Osteocyte (in vitro differentiated cells): ENCODE measurements around the gene TCF25. TPM values are rescaled to one million over a fixed set of nuclear protein-coding genes. Genes with fewer than 3 reads are reported as not detected.

Experiments used
- DNase-seq: peaks from one replicate; pipeline ENCODE4 v3.0.0; 2021; ENCODE audit warnings: mixed read lengths; ENCODE audit not compliant: unreplicated experiment; ENCODE audit errors: extremely low spot score
- H3K27ac Mint-ChIP-seq: one replicate; pipeline ENCODE4 v1.8.0; 2021; ENCODE audit warnings: mild to moderate bottlenecking, mixed read lengths; ENCODE audit not compliant: unreplicated experiment
- H3K27me3 Mint-ChIP-seq: one replicate; pipeline ENCODE4 v1.8.0; 2021; ENCODE audit warnings: mixed read lengths; ENCODE audit not compliant: unreplicated experiment
- H3K36me3 Mint-ChIP-seq: one replicate; pipeline ENCODE4 v1.8.0; 2021; ENCODE audit warnings: mixed read lengths; ENCODE audit not compliant: unreplicated experiment
- H3K4me1 Mint-ChIP-seq: one replicate; pipeline ENCODE4 v1.8.0; 2021; ENCODE audit warnings: mixed read lengths; ENCODE audit not compliant: unreplicated experiment
- H3K4me3 Mint-ChIP-seq: one replicate; pipeline ENCODE4 v1.8.0; 2021; ENCODE audit warnings: mild to moderate bottlenecking, moderate library complexity, mixed read lengths; ENCODE audit not compliant: unreplicated experiment
- H3K9me3 Mint-ChIP-seq: one replicate; pipeline ENCODE4 v1.8.0; 2021; ENCODE audit warnings: mixed read lengths; ENCODE audit not compliant: unreplicated experiment
- CTCF ChIP-seq: fragments of 200-600 bp; sonication (generic); IDR thresholded peaks from 2 replicates; pipeline ENCODE4 v1.5.0; 2021; ENCODE audit warnings: antibody characterized with exemption, mild to moderate bottlenecking, moderate library complexity
- total RNA-seq: library from RNA; stranded (reverse); gene quantifications from 2 replicates; pipeline ENCODE4 v1.2.1, GENCODE V29; 2021

The TCF25 gene
- total RNA-seq, 1 donor from 2014 or later = 251 TPM

- H3K36me3 Mint-ChIP-seq = no peaks in the 10 kb centered on the region
- H3K27ac Mint-ChIP-seq = peak within 1 kb of the TSS; percentile 74
- H3K4me1 Mint-ChIP-seq = peaks cover 45% of the 10 kb centered on the region
- no peaks in the 10 kb centered on the region for H3K27me3 Mint-ChIP-seq
- no peaks in the 10 kb centered on the region for H3K9me3 Mint-ChIP-seq
- H3K4me3 Mint-ChIP-seq = peak within 1 kb of the TSS; percentile 77
- peak; percentile 55 for TF ChIP-seq CTCF
- DNase-seq = no peak
These were observed 45.3 kb downstream of the TCF25 start, which contains the start of gene MC1R for GRCh38 chr16:89918453-89919347. MC1R (plus strand) TSS chr16:89918862; CDS start chr16:89919259, 397 bp downstream.

- Mint-ChIP-seq H3K4me3 (no peak overlapping the region), H3K27ac (peak overlapping the region; percentile 67), H3K9me3 (no peaks in the 10 kb centered on the region), H3K27me3 (no peaks in the 10 kb centered on the region), H3K4me1 (peaks cover 48% of the 10 kb centered on the region), H3K36me3 (no peaks in the 10 kb centered on the region)
- DNase-seq = no peak
- no peak for TF ChIP-seq CTCF
These were observed 46.4 kb downstream of the TCF25 start for GRCh38 chr16:89919535-89920406.

GRCh38 chr16:89920723-89921122 is 47.3 kb downstream of the TCF25 start:
- peak overlapping the region; percentile 99 for H3K27ac Mint-ChIP-seq

GRCh38 chr16:89921131-89921701 is 47.8 kb downstream of the TCF25 start:
- H3K27me3 Mint-ChIP-seq = no peaks in the 10 kb centered on the region
- no peak for DNase-seq
- H3K4me1 Mint-ChIP-seq = peaks cover 56% of the 10 kb centered on the region
- H3K27ac Mint-ChIP-seq = peak overlapping the region; percentile 99
- H3K36me3 Mint-ChIP-seq = no peaks in the 10 kb centered on the region
- H3K9me3 Mint-ChIP-seq = no peaks in the 10 kb centered on the region
- peak overlapping the region; percentile 88 for H3K4me3 Mint-ChIP-seq
- no peak for TF ChIP-seq CTCF

More at GRCh38 chr16:89920723-89921122, 47.3 kb downstream of the TCF25 start:
- no peak for DNase-seq
- Mint-ChIP-seq H3K4me3 (peak overlapping the region; percentile 54), H3K4me1 (peaks cover 56% of the 10 kb centered on the region), H3K27me3 (no peaks in the 10 kb centered on the region), H3K36me3 (no peaks in the 10 kb centered on the region), H3K9me3 (no peaks in the 10 kb centered on the region)
- TF ChIP-seq CTCF = no peak
